Peyer's patch (tissue), 4 donors: ENCODE results near the gene SERPINB1.

Experiments
- POLR2A ChIP-seq, 2 donors: fragments of 450-650 bp; IDR thresholded peaks; one replicate each; pipeline ENCODE4 v1.5.1; 2017; ENCODE audit warnings: antibody characterized with exemption in 2 of 2, mild to moderate bottlenecking in 2 of 2, moderate library complexity in 2 of 2
- TF ChIP-seq, protein P1 (sequence below), 6 experiments: fragments of 450-650 bp in 4 of 6; fragments of 200-600 bp in 2 of 6; sonication (generic) in 1 of 6; IDR thresholded peaks; one replicate each; pipeline ENCODE4 v1.5.1; 2017 to 2019; ENCODE audit warnings: antibody characterized with exemption in 6 of 6, mild to moderate bottlenecking in 3 of 6, moderate library complexity in 1 of 6

DNA sequence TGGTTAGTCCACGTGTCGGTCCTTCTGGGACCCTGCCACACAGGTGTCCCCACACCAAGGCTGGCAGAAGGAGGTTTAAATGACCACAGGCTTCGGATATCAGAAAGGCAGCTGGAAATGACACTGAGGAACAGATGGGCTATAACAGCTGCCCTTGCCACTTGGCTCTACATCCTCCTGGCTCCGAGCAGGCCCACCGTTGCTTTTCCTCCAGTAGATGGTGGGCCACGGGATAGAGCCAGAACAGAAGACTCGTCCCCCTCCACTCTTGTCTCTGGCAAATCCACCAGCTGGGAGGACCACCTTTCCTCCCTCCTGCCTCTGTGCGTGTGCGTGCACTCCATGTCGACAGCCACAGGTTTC lies 58.9 kb downstream of the SERPINB1 start:
- TF ChIP-seq, protein P1, sequence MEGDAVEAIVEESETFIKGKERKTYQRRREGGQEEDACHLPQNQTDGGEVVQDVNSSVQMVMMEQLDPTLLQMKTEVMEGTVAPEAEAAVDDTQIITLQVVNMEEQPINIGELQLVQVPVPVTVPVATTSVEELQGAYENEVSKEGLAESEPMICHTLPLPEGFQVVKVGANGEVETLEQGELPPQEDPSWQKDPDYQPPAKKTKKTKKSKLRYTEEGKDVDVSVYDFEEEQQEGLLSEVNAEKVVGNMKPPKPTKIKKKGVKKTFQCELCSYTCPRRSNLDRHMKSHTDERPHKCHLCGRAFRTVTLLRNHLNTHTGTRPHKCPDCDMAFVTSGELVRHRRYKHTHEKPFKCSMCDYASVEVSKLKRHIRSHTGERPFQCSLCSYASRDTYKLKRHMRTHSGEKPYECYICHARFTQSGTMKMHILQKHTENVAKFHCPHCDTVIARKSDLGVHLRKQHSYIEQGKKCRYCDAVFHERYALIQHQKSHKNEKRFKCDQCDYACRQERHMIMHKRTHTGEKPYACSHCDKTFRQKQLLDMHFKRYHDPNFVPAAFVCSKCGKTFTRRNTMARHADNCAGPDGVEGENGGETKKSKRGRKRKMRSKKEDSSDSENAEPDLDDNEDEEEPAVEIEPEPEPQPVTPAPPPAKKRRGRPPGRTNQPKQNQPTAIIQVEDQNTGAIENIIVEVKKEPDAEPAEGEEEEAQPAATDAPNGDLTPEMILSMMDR (IDR thresholded peaks at IDR 0.05): no peak
- no peak for TF ChIP-seq POLR2A (IDR thresholded peaks at IDR 0.05)
